GM12873 (cell line): ENCODE data around the gene ZBTB45.

Experiments
- CTCF ChIP-seq: IDR thresholded peaks from 2 replicates; pipeline ENCODE4 v1.5.1; 2012; ENCODE audit warnings: low read depth, mild to moderate bottlenecking, moderate library complexity, low read length, control low read depth; ENCODE audit not compliant: insufficient read depth; ENCODE audit errors: missing control alignments

Gene ZBTB45

GRCh38 chr19:58480831-58481230 lies 38.8 kb downstream of the ZBTB45 start:
- TF ChIP-seq CTCF: no peak

- no peak for TF ChIP-seq CTCF
Observed at GRCh38 chr19:58480481-58480830, 39.2 kb downstream of the ZBTB45 start.

GRCh38 chr19:58479736-58480480 lies 39.7 kb downstream of the ZBTB45 start:
- no peak for TF ChIP-seq CTCF

GRCh38 chr19:58479303-58479702 lies 40.3 kb downstream of the ZBTB45 start:
- TF ChIP-seq CTCF: no peak

GRCh38 chr19:58477871-58478270 lies 41.7 kb downstream of the ZBTB45 start:
- TF ChIP-seq CTCF: no peak

GRCh38 chr19:58477130-58477529 lies 42.5 kb downstream of the ZBTB45 start:
- TF ChIP-seq CTCF: no peak

GRCh38 chr19:58476498-58477015 lies 43.1 kb downstream of the ZBTB45 start:
- TF ChIP-seq CTCF: no peak
